HepG2 (cell line): ENCODE data around the gene PATZ1. TPM values are rescaled to one million over a fixed set of nuclear protein-coding genes. Genes with fewer than 3 reads are reported as not detected.

ENCODE experiments used
- ARID2 ChIP-seq: sonication (generic); formaldehyde crosslinking; IDR thresholded peaks from 2 replicates; pipeline ENCODE4 v1.8.1; 2022; ENCODE audit warnings: mild to moderate bottlenecking, missing genetic modification reagents, borderline replicate concordance
- FOXA1 ChIP-seq, 2 experiments: fragments of 450-650 bp in 1 of 2; sonication (generic) in 1 of 2; formaldehyde crosslinking in 1 of 2; IDR thresholded peaks; 2 replicates each; pipeline versions ENCODE4 v1.4.0 to v1.6.1; 2016 to 2020; ENCODE audit warnings: missing genetic modification reagents in 1 of 2
- JDP2 ChIP-seq: sonication (generic); formaldehyde crosslinking; IDR thresholded peaks from 2 replicates; pipeline ENCODE4 v1.8.1; 2022; ENCODE audit warnings: missing genetic modification reagents, borderline replicate concordance
- KDM5A ChIP-seq: fragments of 200-600 bp; sonication (generic); IDR thresholded peaks from 2 replicates; pipeline ENCODE4 v1.7.0; 2018; ENCODE audit warnings: antibody characterized with exemption, mild to moderate bottlenecking, low read length, borderline replicate concordance
- KDM5B ChIP-seq: sonication (generic); formaldehyde crosslinking; IDR thresholded peaks from 2 replicates; pipeline ENCODE4 v1.4.0; 2020; ENCODE audit warnings: missing genetic modification reagents, mild to moderate bottlenecking, borderline replicate concordance
- NCOR1 ChIP-seq: fragments of 200-600 bp; sonication (generic); IDR thresholded peaks from 2 replicates; pipeline ENCODE4 v1.7.0; 2017; ENCODE audit warnings: antibody characterized with exemption, low read length, borderline replicate concordance
- PRDM4 ChIP-seq: sonication (generic); formaldehyde crosslinking; IDR thresholded peaks from 2 replicates; pipeline ENCODE4 v1.9.0; 2021; ENCODE audit warnings: missing genetic modification reagents, borderline replicate concordance
- TFDP1 ChIP-seq: IDR thresholded peaks from 2 replicates; pipeline ENCODE4 v1.6.1; 2016; ENCODE audit warnings: missing compliant biosample characterization, missing genetic modification reagents, borderline replicate concordance
- TFE3 ChIP-seq: IDR thresholded peaks from 2 replicates; pipeline ENCODE4 v1.6.1; 2016
- ZBTB14 ChIP-seq: sonication (generic); formaldehyde crosslinking; IDR thresholded peaks from 2 replicates; pipeline ENCODE4 v1.4.0; 2020; ENCODE audit warnings: missing genetic modification reagents
- ZBTB2 ChIP-seq: sonication (generic); formaldehyde crosslinking; IDR thresholded peaks from 2 replicates; pipeline ENCODE4 v1.8.0; 2022; ENCODE audit warnings: low read depth, missing genetic modification reagents
- ZFP37 ChIP-seq: sonication (generic); formaldehyde crosslinking; IDR thresholded peaks from 2 replicates; pipeline ENCODE4 v1.4.0; 2020; ENCODE audit warnings: missing genetic modification reagents, borderline replicate concordance
- ZFY ChIP-seq: sonication (generic); formaldehyde crosslinking; IDR thresholded peaks from 2 replicates; pipeline ENCODE4 v1.4.0; 2020; ENCODE audit warnings: missing genetic modification reagents
- ZNF136 ChIP-seq: sonication (generic); formaldehyde crosslinking; IDR thresholded peaks from 2 replicates; pipeline ENCODE4 v1.8.1; 2022; ENCODE audit warnings: low read depth, mild to moderate bottlenecking, moderate library complexity, missing genetic modification reagents
- ZNF17 ChIP-seq: sonication (generic); formaldehyde crosslinking; IDR thresholded peaks from 2 replicates; pipeline ENCODE4 v1.5.0; 2020; ENCODE audit warnings: mild to moderate bottlenecking, missing genetic modification reagents
- ZNF33B ChIP-seq: sonication (generic); formaldehyde crosslinking; IDR thresholded peaks from 2 replicates; pipeline ENCODE4 v1.5.1; 2020; ENCODE audit warnings: mild to moderate bottlenecking, missing genetic modification reagents
- ZNF547 ChIP-seq: sonication (generic); formaldehyde crosslinking; IDR thresholded peaks from 2 replicates; pipeline ENCODE4 v1.5.1; 2020; ENCODE audit warnings: mild to moderate bottlenecking, missing genetic modification reagents
- ZNF607 ChIP-seq: sonication (generic); formaldehyde crosslinking; IDR thresholded peaks from 2 replicates; pipeline ENCODE4 v1.5.1; 2020; ENCODE audit warnings: missing genetic modification reagents, mild to moderate bottlenecking, borderline replicate concordance
- ZNF7 ChIP-seq: IDR thresholded peaks from 2 replicates; pipeline ENCODE4 v1.6.1; 2016; ENCODE audit warnings: missing biosample characterization, missing genetic modification reagents
- ZSCAN30 ChIP-seq: sonication (generic); formaldehyde crosslinking; IDR thresholded peaks from 2 replicates; pipeline ENCODE4 v1.5.0; 2020; ENCODE audit warnings: mild to moderate bottlenecking, missing genetic modification reagents
- polyA plus RNA-seq, 8 experiments: library from polyadenylated mRNA; depleted of rRNA in 3 of 8; stranded (reverse) in 7 of 8; unstranded in 1 of 8; fragments of >200 nt; fragmentation: Illumina TruSeq in 4 of 8; extraction: Trizol in 4 of 8; gene quantifications; 2 replicates each; pipeline versions ENCODE4 v1.2.1 to v1.2.3, GENCODE V29; 2011 to 2016; ENCODE audit warnings: low read depth in 4 of 8, missing spikeins in 1 of 8, mixed read lengths in 1 of 8; ENCODE audit not compliant: insufficient read depth in 1 of 8
- total RNA-seq, 5 experiments: library from RNA; depleted of rRNA; stranded (reverse); fragments of >200 nt; fragmentation: Illumina TruSeq; extraction: Trizol; gene quantifications; 2 replicates each; pipeline ENCODE4 v1.2.3, GENCODE V29; 2016; ENCODE audit warnings: low read depth in 1 of 5

PATZ1 gene
- total and polyA plus RNA-seq, 2 of the 13 experiments (the other 11 are each of a cell fraction or from before 2014, with no cell fraction given) = 24.9 to 30.5 TPM

- TF ChIP-seq TFDP1 (CRISPR knock-in tag) = peak; percentile 92; the same call in 1 of the 2 replicates
- TF ChIP-seq ZFY (CRISPR knock-in tag) = peak; percentile 73
- no peak for TF ChIP-seq ZBTB2
- no peak for TF ChIP-seq ZNF136 (CRISPR knock-in tag)
- peak; percentile 77 for TF ChIP-seq TFE3 (CRISPR knock-in tag)
- peak; percentile 31 for TF ChIP-seq ZBTB14
- TF ChIP-seq KDM5B (CRISPR knock-in tag) = peak; percentile 98
- TF ChIP-seq ZNF7 (CRISPR knock-in tag) = no peak
- TF ChIP-seq PRDM4 (CRISPR knock-in tag) = no peak
- no peak for TF ChIP-seq FOXA1 (IDR thresholded peaks at IDR 0.05)
- TF ChIP-seq FOXA1 (CRISPR knock-in tag; IDR thresholded peaks at IDR 0.05) = peak; percentile 95
- TF ChIP-seq ZNF607 (CRISPR knock-in tag) = no peak; the same call in 1 of the 2 replicates
- TF ChIP-seq ZNF33B (CRISPR knock-in tag) = peak; percentile 80; the same call in 1 of the 2 replicates
- no peak for TF ChIP-seq KDM5A
- TF ChIP-seq ZNF17 (CRISPR knock-in tag) = no peak
- peak; percentile 72; the same call in 1 of the 2 replicates for TF ChIP-seq ZFP37 (CRISPR knock-in tag)
- TF ChIP-seq ZSCAN30 (CRISPR knock-in tag) = no peak
- no peak for TF ChIP-seq JDP2 (CRISPR knock-in tag)
- no peak for TF ChIP-seq ARID2 (CRISPR knock-in tag)
- TF ChIP-seq ZNF547 (CRISPR knock-in tag) = peak; percentile 92
- TF ChIP-seq NCOR1 = no peak
These were observed 55.4 kb downstream of the PATZ1 start (continued) for GRCh38 chr22:31290494-31291471.
